Activated CD4-positive, alpha-beta T cell treated with anti-CD3 and anti-CD28 coated beads, Interleukin-2, amount 50 U/mL, for 16 hours (primary cell): ENCODE results near the gene SLC39A12.

Experiments
- DNase-seq: peaks from one replicate; pipeline ENCODE4 v3.0.0-alpha.2; 2020

Gene SLC39A12

GRCh38 chr10:17965649-17966235, 14.0 kb downstream of the SLC39A12 start:
- DNase-seq = no peak

GRCh38 chr10:17974505-17974904, 22.8 kb downstream of the SLC39A12 start:
- no peak for DNase-seq

GRCh38 chr10:17980846-17981565, 29.3 kb downstream of the SLC39A12 start:
- DNase-seq = no peak

GRCh38 chr10:17981766-17982380, 30.2 kb downstream of the SLC39A12 start:
- no peak for DNase-seq

- DNase-seq = no peak
Observed at GRCh38 chr10:17984056-17984455, 32.3 kb downstream of the SLC39A12 start.

GRCh38 chr10:17984563-17984962, 32.8 kb downstream of the SLC39A12 start:
- DNase-seq = no peak

GRCh38 chr10:17989908-17990767, 38.4 kb downstream of the SLC39A12 start:
- DNase-seq = no peak

GRCh38 chr10:17992266-17992665, 40.5 kb downstream of the SLC39A12 start:
- DNase-seq = no peak

- DNase-seq = no peak
Observed at GRCh38 chr10:17993361-17993760, 41.6 kb downstream of the SLC39A12 start.

GRCh38 chr10:18000601-18001000, 48.9 kb downstream of the SLC39A12 start:
- DNase-seq = no peak

GRCh38 chr10:18005445-18005780, 53.7 kb downstream of the SLC39A12 start:
- no peak for DNase-seq

- no peak for DNase-seq
Observed at GRCh38 chr10:18005781-18006456, 54.2 kb downstream of the SLC39A12 start.

- DNase-seq = no peak
Observed at GRCh38 chr10:18008986-18009385, 57.3 kb downstream of the SLC39A12 start.

- DNase-seq = no peak
Observed at GRCh38 chr10:18010050-18010449, 58.3 kb downstream of the SLC39A12 start.

- no peak for DNase-seq
Observed at GRCh38 chr10:18020523-18020922, 68.8 kb downstream of the SLC39A12 start.

- no peak for DNase-seq
Observed at GRCh38 chr10:18021725-18022480, 70.2 kb downstream of the SLC39A12 start.

- no peak for DNase-seq
Observed at GRCh38 chr10:18043148-18044006, 91.7 kb downstream of the SLC39A12 start.

- DNase-seq = no peak
Observed at GRCh38 chr10:18044976-18045720, 93.4 kb downstream of the SLC39A12 start.

- DNase-seq = no peak
Observed at GRCh38 chr10:18056583-18056982, 104.9 kb downstream of the SLC39A12 start.

GRCh38 chr10:18059826-18060559, 108.3 kb downstream of the SLC39A12 start:
- DNase-seq = no peak
